ENCODE results near the gene CD247.

DNA sequence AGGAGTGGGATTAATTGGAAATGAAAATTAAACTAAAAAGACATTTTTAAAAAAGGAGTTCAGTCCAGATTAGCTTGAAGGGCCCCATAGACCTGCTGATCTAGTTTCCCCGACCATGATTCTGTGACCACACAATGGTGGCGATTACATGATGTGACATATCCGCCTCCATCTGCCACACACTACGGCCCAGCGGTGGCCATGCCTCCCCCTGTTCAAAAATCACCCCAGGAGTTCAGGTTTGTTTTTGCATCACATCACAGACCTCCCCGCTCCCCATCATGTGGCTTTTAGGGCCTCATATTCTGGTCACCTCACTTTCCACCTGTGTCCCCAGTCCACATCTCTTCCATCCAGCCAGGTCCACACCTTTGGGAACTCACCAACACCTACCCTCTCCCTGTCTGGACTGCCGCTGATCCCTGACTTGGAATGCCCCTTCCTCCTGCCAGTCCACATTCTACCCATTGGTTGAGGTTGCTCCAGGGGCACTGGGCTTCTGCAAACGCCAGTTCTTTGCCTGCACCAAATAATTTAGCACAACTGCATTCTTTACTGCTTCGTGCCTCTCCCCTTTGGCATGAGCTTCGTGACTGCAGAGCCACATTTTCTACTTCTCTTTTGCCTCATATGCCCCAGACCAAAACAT is 38.9 kb downstream of the CD247 start:
- TF ChIP-seq, protein P1, sequence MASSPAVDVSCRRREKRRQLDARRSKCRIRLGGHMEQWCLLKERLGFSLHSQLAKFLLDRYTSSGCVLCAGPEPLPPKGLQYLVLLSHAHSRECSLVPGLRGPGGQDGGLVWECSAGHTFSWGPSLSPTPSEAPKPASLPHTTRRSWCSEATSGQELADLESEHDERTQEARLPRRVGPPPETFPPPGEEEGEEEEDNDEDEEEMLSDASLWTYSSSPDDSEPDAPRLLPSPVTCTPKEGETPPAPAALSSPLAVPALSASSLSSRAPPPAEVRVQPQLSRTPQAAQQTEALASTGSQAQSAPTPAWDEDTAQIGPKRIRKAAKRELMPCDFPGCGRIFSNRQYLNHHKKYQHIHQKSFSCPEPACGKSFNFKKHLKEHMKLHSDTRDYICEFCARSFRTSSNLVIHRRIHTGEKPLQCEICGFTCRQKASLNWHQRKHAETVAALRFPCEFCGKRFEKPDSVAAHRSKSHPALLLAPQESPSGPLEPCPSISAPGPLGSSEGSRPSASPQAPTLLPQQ (tag by site-specific recombination; IDR thresholded peaks at IDR 0.05) = no peak
- no peak for TF ChIP-seq CTCF (tag by site-specific recombination; IDR thresholded peaks at IDR 0.05)
